BE2C (cell line): ENCODE measurements around the gene SPATA13.

Experiments
- DNase-seq: peaks from one replicate; pipeline ENCODE4 v3.0.0-alpha.2; 2020
- H3K27me3 ChIP-seq: fragments of 250-450 bp; sonication (Bioruptor Pico); 2 replicates; pipeline ENCODE4 v1.5.1; 2020; ENCODE audit warnings: mild to moderate bottlenecking
- H3K36me3 ChIP-seq: fragments of 250-450 bp; sonication (Bioruptor Pico); 2 replicates; pipeline ENCODE4 v1.5.1; 2020; ENCODE audit warnings: mild to moderate bottlenecking
- H3K4me1 ChIP-seq: fragments of 250-450 bp; sonication (Bioruptor Pico); 2 replicates; pipeline ENCODE4 v1.5.1; 2020
- H3K4me3 ChIP-seq: 2 replicates; pipeline ENCODE4 v1.5.1; 2011; ENCODE audit warnings: low read depth, low read length
- H3K9me3 ChIP-seq: fragments of 250-450 bp; sonication (Bioruptor Pico); 2 replicates; pipeline ENCODE4 v1.5.1; 2020
- TF ChIP-seq, protein P1 (sequence below): IDR thresholded peaks from 2 replicates; pipeline ENCODE4 v1.5.1; 2012; ENCODE audit warnings: mild to moderate bottlenecking, low read depth, low read length

Gene SPATA13

DNA sequence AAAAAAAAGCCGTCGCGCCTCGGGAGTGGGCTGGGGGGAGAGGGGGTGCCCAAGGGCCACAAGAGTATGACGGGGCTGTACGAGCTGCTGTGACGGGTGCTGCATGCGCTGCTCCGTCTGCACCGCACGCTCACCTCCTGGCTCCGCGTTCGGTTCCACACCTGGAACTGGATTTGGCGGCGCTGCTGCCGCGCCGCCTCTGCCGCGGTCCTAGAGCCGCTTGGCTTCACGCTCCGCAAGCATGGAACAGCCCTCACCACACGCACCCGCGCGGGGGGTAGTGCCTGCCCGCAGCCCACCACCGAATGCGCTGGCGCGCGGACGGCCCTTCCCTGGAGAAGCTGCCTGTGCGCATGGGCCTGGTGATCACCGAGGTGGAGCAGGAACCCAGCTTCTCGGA, 167.6 kb downstream of the SPATA13 start:
- DNase-seq = no peak
- no peak overlapping the region for H3K4me3 ChIP-seq
- no peaks in the 10 kb centered on the region for H3K4me1 ChIP-seq
- no peaks in the 10 kb centered on the region for H3K36me3 ChIP-seq
- H3K27me3 ChIP-seq = no peaks in the 10 kb centered on the region
- TF ChIP-seq, protein P1, sequence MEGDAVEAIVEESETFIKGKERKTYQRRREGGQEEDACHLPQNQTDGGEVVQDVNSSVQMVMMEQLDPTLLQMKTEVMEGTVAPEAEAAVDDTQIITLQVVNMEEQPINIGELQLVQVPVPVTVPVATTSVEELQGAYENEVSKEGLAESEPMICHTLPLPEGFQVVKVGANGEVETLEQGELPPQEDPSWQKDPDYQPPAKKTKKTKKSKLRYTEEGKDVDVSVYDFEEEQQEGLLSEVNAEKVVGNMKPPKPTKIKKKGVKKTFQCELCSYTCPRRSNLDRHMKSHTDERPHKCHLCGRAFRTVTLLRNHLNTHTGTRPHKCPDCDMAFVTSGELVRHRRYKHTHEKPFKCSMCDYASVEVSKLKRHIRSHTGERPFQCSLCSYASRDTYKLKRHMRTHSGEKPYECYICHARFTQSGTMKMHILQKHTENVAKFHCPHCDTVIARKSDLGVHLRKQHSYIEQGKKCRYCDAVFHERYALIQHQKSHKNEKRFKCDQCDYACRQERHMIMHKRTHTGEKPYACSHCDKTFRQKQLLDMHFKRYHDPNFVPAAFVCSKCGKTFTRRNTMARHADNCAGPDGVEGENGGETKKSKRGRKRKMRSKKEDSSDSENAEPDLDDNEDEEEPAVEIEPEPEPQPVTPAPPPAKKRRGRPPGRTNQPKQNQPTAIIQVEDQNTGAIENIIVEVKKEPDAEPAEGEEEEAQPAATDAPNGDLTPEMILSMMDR = no peak
- no peaks in the 10 kb centered on the region for H3K9me3 ChIP-seq

DNA sequence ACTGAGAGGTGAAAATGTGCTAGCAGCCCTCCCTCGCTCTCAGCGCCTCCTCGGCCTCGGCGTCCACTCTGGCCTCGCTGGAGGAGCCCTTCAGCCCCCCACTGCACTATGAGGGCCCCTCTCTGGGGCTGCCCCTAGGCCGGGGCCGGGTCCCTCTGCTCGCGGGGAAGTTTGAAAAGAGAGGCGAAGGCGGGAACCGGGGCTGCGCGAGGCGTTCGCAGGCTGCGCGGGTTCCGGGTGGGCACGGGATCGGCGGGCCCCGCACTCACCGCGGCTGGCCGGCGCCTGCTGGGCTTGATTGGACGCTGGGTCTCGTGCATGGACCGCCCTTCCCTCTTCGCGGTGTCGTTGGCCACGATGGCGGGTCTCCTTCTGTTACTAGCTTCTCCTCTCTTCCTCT, 178.2 kb downstream of the SPATA13 start:
- no peak overlapping the region for H3K4me3 ChIP-seq
- TF ChIP-seq, protein P1 = no peak
- H3K4me1 ChIP-seq = no peaks in the 10 kb centered on the region
- no peaks in the 10 kb centered on the region for H3K9me3 ChIP-seq
- no peaks in the 10 kb centered on the region for H3K27me3 ChIP-seq
- no peak for DNase-seq
- H3K36me3 ChIP-seq = no peaks in the 10 kb centered on the region

DNA sequence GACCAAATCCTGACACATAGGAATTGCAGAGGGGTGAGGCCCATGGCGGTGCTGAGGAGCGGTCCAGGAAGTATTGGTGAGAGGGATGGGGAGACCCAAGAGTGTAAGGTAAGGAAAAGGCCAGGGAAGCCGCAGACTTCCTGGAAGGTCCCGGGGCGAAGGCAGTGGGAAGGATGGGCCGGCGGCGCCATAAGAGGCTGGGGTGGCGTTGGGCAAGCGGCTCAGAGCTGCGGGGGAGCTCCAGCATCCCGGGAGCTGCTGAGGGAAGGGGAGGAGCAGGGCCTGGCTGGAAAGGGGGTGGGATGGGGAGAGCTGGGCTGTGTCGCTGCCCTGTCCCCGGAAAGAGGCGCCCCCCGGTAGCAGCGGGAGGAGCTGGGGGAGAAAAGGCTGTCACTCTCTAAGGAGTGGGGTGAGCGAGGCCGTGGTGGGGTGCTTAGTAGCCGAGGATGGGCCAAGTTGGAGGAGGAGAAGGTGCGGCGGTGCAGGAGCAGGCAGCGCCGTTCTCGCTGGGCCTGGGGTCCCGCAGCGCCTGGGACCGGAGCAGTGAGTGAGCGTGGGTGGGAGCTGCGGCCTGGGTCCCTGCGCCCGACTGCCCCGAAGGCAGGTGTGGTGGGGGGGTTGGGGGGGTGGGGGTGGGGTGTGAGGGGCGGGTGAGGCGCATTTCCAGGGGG, 179.6 kb downstream of the SPATA13 start:
- Histone ChIP-seq H3K27me3 (no peaks in the 10 kb centered on the region), H3K4me3 (no peak overlapping the region), H3K9me3 (no peaks in the 10 kb centered on the region), H3K4me1 (no peaks in the 10 kb centered on the region), H3K36me3 (no peaks in the 10 kb centered on the region)
- no peak for DNase-seq
- TF ChIP-seq, protein P1 = no peak

DNA sequence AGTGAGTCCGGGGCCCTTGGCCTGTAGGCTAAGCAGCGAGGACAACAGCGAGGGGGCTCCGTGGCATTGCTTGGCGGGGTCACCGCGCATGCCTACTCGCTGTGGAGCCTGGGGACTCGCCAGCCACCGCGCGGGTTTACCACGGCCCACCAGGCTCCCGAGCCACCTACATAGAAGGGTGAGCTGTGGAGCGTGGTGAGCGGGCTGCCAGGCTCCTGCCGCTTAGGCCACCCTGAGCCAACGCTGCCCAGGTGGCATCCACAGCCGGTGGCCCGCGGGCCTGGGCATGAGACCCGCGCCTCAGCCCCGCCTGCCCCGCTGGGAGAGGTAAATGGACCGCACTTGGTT, 180.1 kb downstream of the SPATA13 start:
- no peaks in the 10 kb centered on the region for H3K36me3 ChIP-seq

DNA sequence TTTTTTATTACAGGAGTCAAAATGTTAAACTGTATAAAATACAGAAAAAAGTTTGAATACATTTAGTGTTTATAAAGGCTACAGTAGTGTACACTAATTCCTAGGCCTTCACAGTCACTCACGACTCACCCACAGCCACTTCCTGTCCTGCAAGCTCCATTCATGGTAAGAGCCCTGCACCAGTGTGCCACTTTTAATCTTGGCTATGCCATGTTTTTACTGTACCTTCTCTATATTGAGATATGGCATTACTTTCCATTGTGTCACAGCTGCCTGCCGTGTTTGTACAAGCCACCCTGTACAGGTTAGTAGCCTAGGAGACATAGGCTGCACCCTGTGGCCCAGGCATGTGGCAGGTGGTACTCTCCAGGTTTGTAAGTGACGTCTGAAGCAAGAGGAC, 180.9 kb downstream of the SPATA13 start:
- no peak for DNase-seq
- H3K27me3 ChIP-seq = no peaks in the 10 kb centered on the region
- no peaks in the 10 kb centered on the region for H3K9me3 ChIP-seq
- no peak overlapping the region for H3K4me3 ChIP-seq
- no peaks in the 10 kb centered on the region for H3K36me3 ChIP-seq
- TF ChIP-seq, protein P1 = no peak
- H3K4me1 ChIP-seq = no peaks in the 10 kb centered on the region

More for the DNA sequence above, 180.1 kb downstream of the SPATA13 start:
- Histone ChIP-seq H3K4me1 (no peaks in the 10 kb centered on the region), H3K4me3 (no peak overlapping the region), H3K27me3 (no peaks in the 10 kb centered on the region), H3K9me3 (no peaks in the 10 kb centered on the region)
- DNase-seq = no peak
- TF ChIP-seq, protein P1 = no peak

DNA sequence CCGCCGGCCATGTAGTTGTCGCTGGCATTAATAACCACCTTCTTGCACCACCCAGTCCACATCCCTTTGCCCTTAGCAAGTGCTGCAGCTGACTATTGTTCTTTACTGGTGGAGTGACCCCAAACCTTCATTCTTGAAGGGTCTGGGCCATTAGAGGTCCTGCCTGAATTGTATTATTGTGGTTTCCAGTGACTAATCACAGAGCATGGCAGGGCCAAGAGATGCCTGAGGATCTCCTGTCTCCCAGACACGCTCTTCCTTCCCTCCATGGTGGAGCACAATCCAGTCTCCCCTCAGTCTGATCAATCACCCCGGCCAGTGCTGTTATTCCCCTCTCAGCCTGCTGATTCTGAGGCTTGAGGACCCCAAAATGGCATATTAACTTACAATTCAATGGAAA, 187.9 kb downstream of the SPATA13 start:
- Histone ChIP-seq H3K9me3 (no peaks in the 10 kb centered on the region), H3K4me3 (no peak overlapping the region), H3K4me1 (no peaks in the 10 kb centered on the region), H3K36me3 (no peaks in the 10 kb centered on the region), H3K27me3 (no peaks in the 10 kb centered on the region)
- TF ChIP-seq, protein P1 = no peak
- DNase-seq = no peak
